Transverse colon (tissue), 4 donors: ENCODE measurements around the gene FBLN2. TPM values are rescaled to one million over a fixed set of nuclear protein-coding genes. Genes with fewer than 3 reads are reported as not detected.

Source experiments
- DNase-seq: peaks from one replicate; pipeline ENCODE4 v3.0.0-alpha.2; 2019
- H3K27ac ChIP-seq, 4 donors: fragments of 200-600 bp; sonication (generic); 2 replicates each; pipeline ENCODE4 v1.5.1; 2016 to 2018; ENCODE audit warnings: inconsistent platforms in 4 of 4
- H3K27me3 ChIP-seq: fragments of 200-600 bp; sonication (generic); 2 replicates; pipeline ENCODE4 v1.5.1; 2017; ENCODE audit warnings: inconsistent platforms
- H3K36me3 ChIP-seq, 4 donors: fragments of 200-600 bp; sonication (generic); 2 replicates each; pipeline ENCODE4 v1.5.1; 2017 to 2019; ENCODE audit warnings: inconsistent platforms in 4 of 4
- H3K4me1 ChIP-seq, 4 donors: fragments of 200-600 bp; sonication (generic); 2 replicates each; pipeline ENCODE4 v1.5.1; 2017 to 2020; ENCODE audit warnings: inconsistent platforms in 4 of 4
- H3K4me3 ChIP-seq, 4 donors: fragments of 200-600 bp; sonication (generic); 1 replicate in 1 of 4; 2 replicates in 3 of 4; pipeline versions ENCODE4 v1.5.1 to v1.6.1; 2017 to 2019; ENCODE audit warnings: inconsistent platforms in 4 of 4
- H3K9me3 ChIP-seq, 2 donors: fragments of 200-600 bp; sonication (generic); 2 replicates each; pipeline ENCODE4 v1.5.1; 2017 to 2019; ENCODE audit warnings: inconsistent platforms in 2 of 2
- EP300 ChIP-seq: sonication (generic); formaldehyde crosslinking; IDR thresholded peaks from one replicate; pipeline ENCODE4 v1.6.1; 2017; ENCODE audit warnings: antibody characterized with exemption, low read depth
- POLR2A ChIP-seq: fragments of 450-650 bp; IDR thresholded peaks from one replicate; pipeline ENCODE4 v1.6.1; 2016; ENCODE audit warnings: antibody characterized with exemption, mild to moderate bottlenecking, moderate library complexity
- POLR2AphosphoS5 ChIP-seq, 3 donors: sonication (generic); formaldehyde crosslinking; IDR thresholded peaks; one replicate each; pipeline ENCODE4 v1.6.1; 2016; ENCODE audit warnings: antibody characterized with exemption in 3 of 3
- WGBS, 2 donors: methylation state at CpG; one replicate each; pipeline ENCODE4 v1.1.5; 2018; ENCODE audit warnings: low coverage in 1 of 2; 5-methylcytosine and 5-hydroxymethylcytosine counted together
- in situ Hi-C, 4 donors: fragments of 200-750 bp; cut with MboI; loops; one replicate each; pipeline versions ENCODE4 v1.15.0 to v1.15.1; 2017; ENCODE audit warnings: low sequenced_read_pairs in 3 of 4, low pct_ligation_motif_present in 1 of 4, low pct_unique_long_range_greater_than_20kb in 1 of 4
- intact Hi-C: fragments of 100-400 bp; cut with DNase I; formaldehyde crosslinking; loops from one replicate; pipeline ENCODE4 v1.15.1; 2023; ENCODE audit warnings: low total_unique reads
- total RNA-seq, 4 donors: library from RNA; depleted of rRNA; stranded (reverse); fragments of >200 nt; gene quantifications; one replicate each; pipeline ENCODE4 v1.1.0, GENCODE V29; 2016
- TF ChIP-seq, protein P1 (sequence below), 5 experiments: fragments of 200-600 bp in 3 of 5; fragments of 450-650 bp in 2 of 5; sonication (generic) in 3 of 5; IDR thresholded peaks; 1 replicate in 2 of 5; 2 replicates in 3 of 5; pipeline ENCODE4 v1.5.1; 2016 to 2017; ENCODE audit warnings: antibody characterized with exemption in 5 of 5, inconsistent platforms in 3 of 5, mild to moderate bottlenecking in 2 of 5, moderate library complexity in 1 of 5

Gene FBLN2
- total RNA-seq, 4 donors from 2014 or later, result 23.0 to 51.5 (median 31.4) TPM

DNA sequence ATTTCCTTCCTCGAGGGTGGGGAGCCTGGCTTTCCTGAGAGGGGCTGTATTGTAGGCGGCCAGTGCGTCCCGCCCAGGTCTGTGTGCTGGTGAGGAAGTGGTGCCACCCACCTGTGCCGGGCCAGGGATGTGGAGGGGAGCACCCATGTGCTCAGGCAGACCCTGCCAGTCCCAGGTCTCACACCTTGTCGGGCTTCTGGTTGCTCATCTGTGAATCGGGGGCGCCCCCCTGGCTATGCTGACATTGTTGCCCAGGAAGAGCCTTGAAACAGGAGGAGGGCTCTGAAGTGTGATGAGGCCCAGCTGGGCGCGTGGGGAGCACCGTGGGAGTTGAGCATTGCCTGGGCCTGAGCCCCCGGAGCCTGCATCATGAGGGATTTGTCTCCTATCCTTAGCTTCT is 4.8 kb downstream of the FBLN2 start:
- Histone ChIP-seq H3K4me1 (peaks cover 0 to 1% (median under 1%) of the 10 kb centered on the region in 4 donors), H3K9me3 (no peaks in the 10 kb centered on the region), H3K36me3 (no peaks in the 10 kb centered on the region), H3K27ac (no peak overlapping the region), H3K4me3 (no peak overlapping the region), H3K27me3 (peaks cover 28% of the 10 kb centered on the region)
- WGBS, 2 donors, result 58% methylated on average over 10 of the region's 12 CpGs; no CpG with 5 or more reads in 1 of the 2 donors
- in situ Hi-C loops, result no loop called here
- TF ChIP-seq POLR2AphosphoS5 (IDR thresholded peaks at IDR 0.05) (no peak), POLR2A (no peak), EP300 (no peak)
- TF ChIP-seq, protein P1, sequence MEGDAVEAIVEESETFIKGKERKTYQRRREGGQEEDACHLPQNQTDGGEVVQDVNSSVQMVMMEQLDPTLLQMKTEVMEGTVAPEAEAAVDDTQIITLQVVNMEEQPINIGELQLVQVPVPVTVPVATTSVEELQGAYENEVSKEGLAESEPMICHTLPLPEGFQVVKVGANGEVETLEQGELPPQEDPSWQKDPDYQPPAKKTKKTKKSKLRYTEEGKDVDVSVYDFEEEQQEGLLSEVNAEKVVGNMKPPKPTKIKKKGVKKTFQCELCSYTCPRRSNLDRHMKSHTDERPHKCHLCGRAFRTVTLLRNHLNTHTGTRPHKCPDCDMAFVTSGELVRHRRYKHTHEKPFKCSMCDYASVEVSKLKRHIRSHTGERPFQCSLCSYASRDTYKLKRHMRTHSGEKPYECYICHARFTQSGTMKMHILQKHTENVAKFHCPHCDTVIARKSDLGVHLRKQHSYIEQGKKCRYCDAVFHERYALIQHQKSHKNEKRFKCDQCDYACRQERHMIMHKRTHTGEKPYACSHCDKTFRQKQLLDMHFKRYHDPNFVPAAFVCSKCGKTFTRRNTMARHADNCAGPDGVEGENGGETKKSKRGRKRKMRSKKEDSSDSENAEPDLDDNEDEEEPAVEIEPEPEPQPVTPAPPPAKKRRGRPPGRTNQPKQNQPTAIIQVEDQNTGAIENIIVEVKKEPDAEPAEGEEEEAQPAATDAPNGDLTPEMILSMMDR (IDR thresholded peaks at IDR 0.05), result no peak
- no peak for DNase-seq
- intact Hi-C loops, result no loop called here

DNA sequence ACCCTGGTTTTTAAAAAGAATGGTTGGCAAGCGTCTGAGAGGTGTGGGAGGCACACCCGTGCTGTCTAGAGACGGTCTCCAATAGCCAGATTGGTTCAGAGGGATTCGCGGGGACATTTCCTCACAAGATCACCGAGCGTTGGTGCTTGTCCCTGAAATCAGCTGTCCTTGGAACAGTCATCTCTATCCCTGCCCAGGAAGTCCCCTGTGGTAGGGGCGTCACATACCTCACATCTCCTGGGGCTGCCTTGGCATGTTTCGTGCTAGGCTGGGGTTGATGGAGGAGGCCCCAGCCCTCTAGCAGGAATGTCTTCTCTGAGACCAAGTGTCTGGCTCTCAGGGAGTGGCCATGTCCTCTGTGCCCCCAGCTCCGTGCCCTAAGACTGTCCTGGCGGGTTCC is 6.8 kb downstream of the FBLN2 start:
- Histone ChIP-seq H3K27me3 (peaks cover 8% of the 10 kb centered on the region), H3K9me3 (no peaks in the 10 kb centered on the region), H3K27ac (no peak overlapping the region), H3K4me1 (no peaks in the 10 kb centered on the region), H3K4me3 (no peak overlapping the region), H3K36me3 (no peaks in the 10 kb centered on the region)
- DNase-seq, result no peak
- intact Hi-C loops, result no loop called here
- 17 to 75% methylated on average over 2 to 11 of the region's 11 CpGs for WGBS, 2 donors
- in situ Hi-C loops, result no loop called here
- TF ChIP-seq POLR2AphosphoS5 (IDR thresholded peaks at IDR 0.05) (no peak), POLR2A (no peak), EP300 (no peak)
- TF ChIP-seq, protein P1 (IDR thresholded peaks at IDR 0.05), result no peak

DNA sequence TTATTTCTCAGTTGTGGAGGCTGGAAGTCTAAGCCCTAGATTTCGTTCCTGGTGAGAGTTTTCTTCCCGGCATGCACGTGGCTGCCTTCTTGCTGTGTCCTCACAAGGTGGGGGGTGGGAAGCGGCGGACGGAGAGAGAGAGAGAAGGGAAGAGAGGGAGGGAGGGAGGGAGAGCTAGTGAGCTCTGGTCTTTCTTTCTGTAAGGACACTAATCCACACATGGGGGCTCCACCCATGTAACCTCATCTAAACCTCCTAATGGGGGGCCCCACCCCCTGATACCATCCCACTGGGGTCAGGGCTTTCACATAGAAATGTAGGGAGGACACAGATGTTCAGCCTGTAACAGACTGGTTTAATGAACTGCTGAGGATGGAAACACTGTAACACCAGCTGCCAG is 7.3 kb downstream of the FBLN2 start:
- intact Hi-C loops (no loop called here), in situ Hi-C loops (no loop called here)
- Histone ChIP-seq H3K4me1 (no peaks in the 10 kb centered on the region), H3K36me3 (no peaks in the 10 kb centered on the region), H3K4me3 (no peak overlapping the region), H3K9me3 (no peaks in the 10 kb centered on the region), H3K27ac (no peak overlapping the region), H3K27me3 (peaks cover 4% of the 10 kb centered on the region)
- WGBS, 2 donors, result 35 to 61% methylated on average over 5 to 6 of the region's 6 CpGs
- DNase-seq, result no peak
- TF ChIP-seq, protein P1 (IDR thresholded peaks at IDR 0.05), result no peak
- TF ChIP-seq EP300 (no peak), POLR2AphosphoS5 (IDR thresholded peaks at IDR 0.05) (no peak), POLR2A (no peak)

DNA sequence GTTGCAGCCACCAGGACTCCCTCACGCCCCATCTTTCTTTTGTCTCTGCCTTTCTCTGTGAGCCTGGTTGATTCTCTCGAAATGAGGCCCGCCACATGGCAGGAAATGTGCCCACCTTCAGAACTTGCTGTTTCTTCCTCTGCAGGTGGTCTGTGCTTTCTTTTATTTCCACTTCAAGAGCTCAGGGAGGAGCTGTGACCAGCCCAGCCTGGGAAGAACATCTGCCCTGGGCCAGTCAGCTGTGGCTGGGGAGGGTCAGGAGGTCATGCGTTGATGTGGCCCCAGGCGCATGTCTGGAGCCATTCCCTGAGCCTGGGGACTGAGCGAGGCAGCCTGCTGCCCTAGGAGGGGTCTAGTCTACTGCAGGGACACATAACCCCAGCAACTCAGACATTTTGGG is 8.0 kb downstream of the FBLN2 start:
- H3K27me3 ChIP-seq, result no peaks in the 10 kb centered on the region
- H3K4me3 ChIP-seq, result no peak overlapping the region
- in situ Hi-C loops, result no loop called here
- 70% methylated on average over 6 of the region's 6 CpGs; no CpG with 5 or more reads in 1 of the 2 donors for WGBS, 2 donors
- H3K9me3 ChIP-seq, result no peaks in the 10 kb centered on the region
- H3K27ac ChIP-seq, result no peak overlapping the region
- no peaks in the 10 kb centered on the region for H3K36me3 ChIP-seq
- TF ChIP-seq POLR2AphosphoS5 (IDR thresholded peaks at IDR 0.05) (no peak), EP300 (no peak), POLR2A (no peak)
- TF ChIP-seq, protein P1 (IDR thresholded peaks at IDR 0.05), result no peak
- DNase-seq, result no peak
- H3K4me1 ChIP-seq, result no peaks in the 10 kb centered on the region
- intact Hi-C loops, result no loop called here
